SK-N-MC (cell line): ENCODE measurements around the gene MT1X.

Experiments
- EZH2 ChIP-seq: fragments of 200-600 bp; sonication (generic); IDR thresholded peaks from one replicate; pipeline ENCODE4 v1.6.1; 2017; ENCODE audit warnings: antibody characterized with exemption
- POLR2AphosphoS5 ChIP-seq: IDR thresholded peaks from 2 replicates; pipeline ENCODE4 v1.6.1; 2012; ENCODE audit warnings: mild to moderate bottlenecking, low read depth, low read length, borderline replicate concordance

DNA sequence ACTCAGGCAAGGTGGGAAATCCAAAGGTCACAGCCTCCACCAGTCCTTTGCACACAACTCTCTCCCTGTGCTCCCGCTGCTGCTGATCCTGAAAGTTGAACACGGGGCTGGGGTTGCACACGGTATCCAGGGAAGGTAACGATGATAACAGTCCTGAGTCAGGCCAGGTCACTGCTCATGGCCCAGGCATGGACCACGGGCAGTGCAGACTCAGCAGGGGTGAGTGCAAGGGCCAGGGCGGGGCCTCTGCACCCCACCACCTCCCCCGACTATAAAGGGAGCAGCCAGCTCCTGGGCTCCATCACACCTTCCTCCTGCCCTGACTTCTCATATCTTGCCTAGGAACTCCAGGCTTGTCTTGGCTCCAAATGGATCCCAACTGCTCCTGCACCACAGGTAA lies 30.7 kb upstream of the MT1X start, which contains the start of gene MT1B:
- TF ChIP-seq EZH2: no peak
- no peak for TF ChIP-seq POLR2AphosphoS5
